ENCODE data around the gene SPNS1. TPM values are rescaled to one million over a fixed set of nuclear protein-coding genes. Genes with fewer than 3 reads are reported as not detected.
"Not testable (repeated sequence)": the region's sequence is repeated elsewhere in the genome, so short reads cannot be mapped to it uniquely, and the experiment has no call there.

Gene SPNS1
- total and polyA plus RNA-seq, 2 donors: 11.7 to 75.1 TPM

DNA sequence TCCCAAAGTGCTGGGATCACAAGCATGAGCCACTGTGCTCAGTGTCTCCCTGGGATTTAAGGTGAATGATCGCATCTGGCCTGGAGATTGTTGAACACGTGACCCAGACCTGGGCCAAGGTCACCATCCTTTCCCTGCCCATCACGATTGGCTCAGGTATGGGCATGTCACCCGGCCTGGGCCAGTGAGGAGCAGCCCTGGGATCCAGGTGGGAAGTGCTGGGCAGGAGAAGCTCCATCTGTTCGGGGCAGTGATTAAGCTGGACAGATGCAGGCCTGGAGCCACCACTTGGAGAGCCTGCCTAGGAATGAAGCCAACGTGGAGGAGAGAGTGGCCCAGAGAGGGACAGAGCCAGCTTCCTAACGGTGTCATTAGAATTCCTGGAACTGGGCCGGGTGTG, 17.1 kb downstream of the SPNS1 start:
- peaks cover 0 to 4% of the 10 kb centered on the region in 2 donors for H3K9me3 ChIP-seq (ENCODE audit: control insufficient read depth in 2 of 2, insufficient read depth in 1 of 2, low read length in 1 of 2)
- no peaks in the 10 kb centered on the region for H3K27me3 ChIP-seq (ENCODE audit: control insufficient read depth in 2 of 2, insufficient read depth in 1 of 2, low read length in 1 of 2)
- H3K36me3 ChIP-seq (ENCODE audit: control insufficient read depth in 2 of 2, insufficient read depth in 2 of 2, low read length in 1 of 2): peaks cover 47 to 49% of the 10 kb centered on the region in 2 donors
- 89% methylated on average over 8 of the region's 8 CpGs for WGBS
- no peak for DNase-seq (ENCODE audit: low read depth in 6 of 9, low spot score in 9 of 9)
- peaks cover 24 to 39% of the 10 kb centered on the region in 2 donors for H3K4me1 ChIP-seq (ENCODE audit: control insufficient read depth in 2 of 2, insufficient read depth in 2 of 2, low read length in 2 of 2)
- no peak overlapping the region for H3K4me3 ChIP-seq (ENCODE audit: low read length in 2 of 2)
- no peak overlapping the region for H3K27ac ChIP-seq (ENCODE audit: low read depth in 1 of 2, low read length in 1 of 2)

DNA sequence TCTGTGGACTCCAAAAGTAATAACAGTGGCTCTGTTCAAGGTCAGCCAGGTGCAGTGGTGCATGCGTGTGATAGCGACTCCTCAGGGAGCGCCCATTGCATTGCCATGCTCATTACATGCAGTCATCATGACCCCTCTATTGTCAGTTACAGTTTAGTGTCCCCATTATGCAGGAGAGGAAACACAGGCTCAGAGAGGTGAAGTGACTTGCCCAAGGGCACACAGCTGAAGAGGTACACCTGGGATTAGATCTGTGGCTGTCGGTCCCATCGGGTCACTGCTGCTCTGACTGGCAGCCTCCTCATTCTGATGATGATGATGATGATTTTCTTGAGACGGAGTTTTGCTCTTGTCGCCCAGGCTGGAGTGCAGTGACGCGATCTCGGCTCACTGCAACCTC, 17.9 kb downstream of the SPNS1 start:
- Histone ChIP-seq H3K36me3 (ENCODE audit: control insufficient read depth in 2 of 2, insufficient read depth in 2 of 2, low read length in 1 of 2) (peaks cover 39 to 41% of the 10 kb centered on the region in 2 donors), H3K9me3 (ENCODE audit: control insufficient read depth in 2 of 2, insufficient read depth in 1 of 2, low read length in 1 of 2) (no peaks in the 10 kb centered on the region), H3K27me3 (ENCODE audit: control insufficient read depth in 2 of 2, insufficient read depth in 1 of 2, low read length in 1 of 2) (no peaks in the 10 kb centered on the region), H3K27ac (ENCODE audit: low read depth in 1 of 2, low read length in 1 of 2) (peak overlapping the region; percentile 31 to 34), H3K4me3 (ENCODE audit: low read length in 2 of 2) (no peak overlapping the region), H3K4me1 (ENCODE audit: control insufficient read depth in 2 of 2, insufficient read depth in 2 of 2, low read length in 2 of 2) (peaks cover 18 to 30% of the 10 kb centered on the region in 2 donors)
- DNase-seq (ENCODE audit: low read depth in 6 of 9, low spot score in 9 of 9): no peak
- 97% methylated on average over 10 of the region's 10 CpGs for WGBS

GRCh38 chr16:28998837-28999236, 24.3 kb downstream of the SPNS1 start:
- Histone ChIP-seq H3K4me1 (ENCODE audit: control insufficient read depth in 2 of 2, insufficient read depth in 2 of 2, low read length in 2 of 2) (peaks cover 4 to 8% of the 10 kb centered on the region in 2 donors), H3K27ac (ENCODE audit: low read depth in 1 of 2, low read length in 1 of 2) (no peak overlapping the region), H3K36me3 (ENCODE audit: control insufficient read depth in 2 of 2, insufficient read depth in 2 of 2, low read length in 1 of 2) (no peaks in the 10 kb centered on the region), H3K4me3 (ENCODE audit: low read length in 2 of 2) (no peak overlapping the region), H3K9me3 (ENCODE audit: control insufficient read depth in 2 of 2, insufficient read depth in 1 of 2, low read length in 1 of 2) (peaks cover 0 to 4% of the 10 kb centered on the region in 2 donors), H3K27me3 (ENCODE audit: control insufficient read depth in 2 of 2, insufficient read depth in 1 of 2, low read length in 1 of 2) (no peaks in the 10 kb centered on the region)
- WGBS: 92% methylated on average over 3 of the region's 3 CpGs
- no peak for DNase-seq (ENCODE audit: low read depth in 6 of 9, low spot score in 9 of 9)

DNA sequence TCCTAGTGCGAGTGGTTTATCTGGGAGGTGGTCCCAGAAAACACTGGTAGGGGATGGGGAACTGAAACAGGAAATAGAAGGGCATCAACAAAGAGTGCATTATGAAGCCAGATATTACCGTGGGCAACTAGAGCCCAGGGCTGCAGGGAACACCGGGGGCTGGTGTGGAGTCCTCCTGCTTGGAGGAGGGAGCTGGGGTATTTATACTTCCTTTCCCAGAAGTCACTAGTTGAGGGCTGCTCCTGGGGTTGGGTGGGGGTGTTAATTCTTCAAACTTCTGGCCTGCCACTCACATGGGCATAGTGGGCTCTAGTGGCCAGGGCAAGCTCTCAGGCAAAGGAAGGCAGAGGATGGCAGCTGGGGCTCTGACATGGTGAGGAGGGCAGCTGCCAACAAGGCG, 25.0 kb downstream of the SPNS1 start:
- no peak for DNase-seq (ENCODE audit: low read depth in 6 of 9, low spot score in 9 of 9)
- Histone ChIP-seq H3K4me1 (ENCODE audit: control insufficient read depth in 2 of 2, insufficient read depth in 2 of 2, low read length in 2 of 2) (peaks cover 4 to 8% of the 10 kb centered on the region in 2 donors), H3K36me3 (ENCODE audit: control insufficient read depth in 2 of 2, insufficient read depth in 2 of 2, low read length in 1 of 2) (no peaks in the 10 kb centered on the region), H3K27me3 (ENCODE audit: control insufficient read depth in 2 of 2, insufficient read depth in 1 of 2, low read length in 1 of 2) (no peaks in the 10 kb centered on the region), H3K4me3 (ENCODE audit: low read length in 2 of 2) (no peak overlapping the region), H3K27ac (ENCODE audit: low read depth in 1 of 2, low read length in 1 of 2) (no peak overlapping the region), H3K9me3 (ENCODE audit: control insufficient read depth in 2 of 2, insufficient read depth in 1 of 2, low read length in 1 of 2) (peaks cover 0 to 4% of the 10 kb centered on the region in 2 donors)
- 74% methylated on average over 4 of the region's 4 CpGs for WGBS

DNA sequence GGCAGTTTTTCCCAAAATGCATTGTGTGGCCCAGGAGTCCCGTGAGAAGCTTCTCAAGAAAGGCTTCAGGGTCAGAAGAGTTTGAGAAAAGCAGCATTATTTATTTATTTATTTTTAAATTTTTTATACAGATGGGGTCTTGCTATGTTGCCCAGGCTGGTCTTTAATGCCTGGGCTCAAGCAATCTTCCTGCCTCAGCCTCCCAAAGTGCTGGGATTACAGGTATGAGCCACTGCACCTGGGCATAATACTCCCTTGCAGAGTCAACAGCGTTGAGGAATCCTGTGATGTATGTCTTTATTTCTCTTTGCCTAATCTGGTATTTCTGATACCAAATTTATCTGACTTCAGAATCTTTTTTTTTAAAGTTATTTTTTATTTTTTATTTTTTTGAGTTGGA, 25.4 kb downstream of the SPNS1 start:
- WGBS: 96% methylated on average over 2 of the region's 2 CpGs
- Histone ChIP-seq H3K9me3 (ENCODE audit: control insufficient read depth in 2 of 2, insufficient read depth in 1 of 2, low read length in 1 of 2) (peaks cover 0 to 4% of the 10 kb centered on the region in 2 donors), H3K4me3 (ENCODE audit: low read length in 2 of 2) (no peak overlapping the region), H3K36me3 (ENCODE audit: control insufficient read depth in 2 of 2, insufficient read depth in 2 of 2, low read length in 1 of 2) (no peaks in the 10 kb centered on the region), H3K4me1 (ENCODE audit: control insufficient read depth in 2 of 2, insufficient read depth in 2 of 2, low read length in 2 of 2) (peaks cover 4 to 8% of the 10 kb centered on the region in 2 donors), H3K27me3 (ENCODE audit: control insufficient read depth in 2 of 2, insufficient read depth in 1 of 2, low read length in 1 of 2) (no peaks in the 10 kb centered on the region), H3K27ac (ENCODE audit: low read depth in 1 of 2, low read length in 1 of 2) (no peak overlapping the region)
- no peak for DNase-seq (ENCODE audit: low read depth in 6 of 9, low spot score in 9 of 9)

DNA sequence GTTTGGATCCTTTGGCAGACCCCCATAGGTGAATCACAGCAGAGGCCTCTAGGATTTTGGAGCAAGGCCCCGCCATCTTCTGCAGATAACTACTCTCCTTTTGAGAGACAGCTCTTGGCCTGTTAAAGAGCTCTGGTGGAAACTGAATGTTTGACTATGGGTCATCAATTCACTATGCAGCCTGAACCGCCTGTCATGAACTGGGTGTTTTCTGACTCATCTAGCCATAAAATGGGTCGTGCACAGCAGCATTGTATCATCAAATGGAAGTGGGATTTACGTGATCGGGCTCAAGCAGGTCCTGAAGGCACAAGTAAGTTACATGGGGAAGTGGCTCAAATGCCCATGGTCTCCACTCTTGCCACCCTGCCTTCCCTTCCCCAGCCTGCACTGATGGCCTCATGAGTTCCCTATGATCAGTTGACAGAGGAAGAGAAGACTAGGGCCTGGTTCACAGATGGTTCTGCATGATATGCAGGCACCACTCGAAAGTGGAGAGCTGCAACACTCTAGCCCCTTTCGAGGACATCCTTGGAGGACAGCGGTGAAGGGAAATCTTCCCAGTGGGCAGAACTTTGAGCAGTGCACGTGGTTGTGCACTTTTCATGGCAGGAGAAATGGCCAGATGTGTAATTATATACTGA, 30.0 kb downstream of the SPNS1 start:
- H3K9me3 ChIP-seq (ENCODE audit: control insufficient read depth in 2 of 2, insufficient read depth in 1 of 2, low read length in 1 of 2); H3K27me3 ChIP-seq (ENCODE audit: control insufficient read depth in 2 of 2, insufficient read depth in 1 of 2, low read length in 1 of 2); DNase-seq (ENCODE audit: low read depth in 6 of 9, low spot score in 9 of 9); H3K27ac ChIP-seq (ENCODE audit: low read depth in 1 of 2, low read length in 1 of 2); H3K36me3 ChIP-seq (ENCODE audit: control insufficient read depth in 2 of 2, insufficient read depth in 2 of 2, low read length in 1 of 2); H3K4me3 ChIP-seq (ENCODE audit: low read length in 2 of 2): not testable (repeated sequence)
- peaks cover 20 to 26% of the 10 kb centered on the region in 2 donors for H3K4me1 ChIP-seq (ENCODE audit: control insufficient read depth in 2 of 2, insufficient read depth in 2 of 2, low read length in 2 of 2)
- 90% methylated on average over 9 of the region's 9 CpGs for WGBS

DNA sequence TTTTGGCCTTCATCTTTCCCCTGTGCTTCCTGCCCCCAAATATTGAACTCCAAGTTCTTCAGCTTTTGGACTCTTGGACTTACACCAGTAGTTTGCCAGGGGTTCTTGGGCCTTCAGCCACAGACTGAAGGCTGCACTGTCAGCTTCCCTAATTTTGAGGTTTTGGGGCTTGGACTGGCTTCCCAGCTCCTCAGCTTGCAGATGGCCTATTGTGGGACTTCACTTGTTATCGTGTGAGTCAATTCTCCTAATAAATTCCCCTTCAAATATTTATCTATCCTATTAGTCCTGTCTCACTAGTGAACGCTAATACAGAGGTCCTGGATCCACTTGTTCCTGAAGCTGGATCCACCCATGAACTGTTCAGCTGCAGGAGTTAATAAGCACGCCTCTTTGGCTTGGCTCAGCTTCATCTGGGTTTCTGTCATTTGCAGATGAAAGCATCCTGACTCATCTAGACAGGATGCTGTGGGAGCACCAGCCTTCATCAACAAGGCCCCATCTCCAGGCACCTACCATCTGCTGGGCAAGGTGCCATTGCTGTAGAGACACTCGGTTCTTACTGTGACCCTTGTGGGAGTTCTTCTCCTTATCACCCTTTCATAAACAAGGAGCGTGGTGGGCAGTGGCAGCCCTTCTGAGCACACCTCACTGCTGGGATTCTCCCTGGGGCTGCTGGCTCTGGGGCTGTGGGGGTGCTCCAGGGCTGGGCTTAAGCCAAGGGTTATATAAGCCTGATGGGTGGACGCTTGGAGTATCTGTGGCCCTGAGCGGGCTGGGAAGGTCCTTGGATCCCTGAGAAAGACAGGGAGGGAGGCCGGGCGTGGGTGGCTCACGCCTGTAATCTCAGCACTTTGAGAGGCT, 33.4 kb downstream of the SPNS1 start:
- Histone ChIP-seq H3K36me3 (ENCODE audit: control insufficient read depth in 2 of 2, insufficient read depth in 2 of 2, low read length in 1 of 2) (no peaks in the 10 kb centered on the region), H3K4me1 (ENCODE audit: control insufficient read depth in 2 of 2, insufficient read depth in 2 of 2, low read length in 2 of 2) (peaks cover 37 to 57% of the 10 kb centered on the region in 2 donors), H3K27me3 (ENCODE audit: control insufficient read depth in 2 of 2, insufficient read depth in 1 of 2, low read length in 1 of 2) (no peaks in the 10 kb centered on the region), H3K4me3 (ENCODE audit: low read length in 2 of 2) (no peak overlapping the region), H3K27ac (ENCODE audit: low read depth in 1 of 2, low read length in 1 of 2) (peak overlapping the region; percentile 85 to 93), H3K9me3 (ENCODE audit: control insufficient read depth in 2 of 2, insufficient read depth in 1 of 2, low read length in 1 of 2) (peaks cover 0 to 8% of the 10 kb centered on the region in 2 donors)
- DNase-seq (ENCODE audit: low read depth in 6 of 9, low spot score in 9 of 9): peak in 2 of 9 donors; percentile 34 to 82
- 61% methylated on average over 10 of the region's 10 CpGs for WGBS

DNA sequence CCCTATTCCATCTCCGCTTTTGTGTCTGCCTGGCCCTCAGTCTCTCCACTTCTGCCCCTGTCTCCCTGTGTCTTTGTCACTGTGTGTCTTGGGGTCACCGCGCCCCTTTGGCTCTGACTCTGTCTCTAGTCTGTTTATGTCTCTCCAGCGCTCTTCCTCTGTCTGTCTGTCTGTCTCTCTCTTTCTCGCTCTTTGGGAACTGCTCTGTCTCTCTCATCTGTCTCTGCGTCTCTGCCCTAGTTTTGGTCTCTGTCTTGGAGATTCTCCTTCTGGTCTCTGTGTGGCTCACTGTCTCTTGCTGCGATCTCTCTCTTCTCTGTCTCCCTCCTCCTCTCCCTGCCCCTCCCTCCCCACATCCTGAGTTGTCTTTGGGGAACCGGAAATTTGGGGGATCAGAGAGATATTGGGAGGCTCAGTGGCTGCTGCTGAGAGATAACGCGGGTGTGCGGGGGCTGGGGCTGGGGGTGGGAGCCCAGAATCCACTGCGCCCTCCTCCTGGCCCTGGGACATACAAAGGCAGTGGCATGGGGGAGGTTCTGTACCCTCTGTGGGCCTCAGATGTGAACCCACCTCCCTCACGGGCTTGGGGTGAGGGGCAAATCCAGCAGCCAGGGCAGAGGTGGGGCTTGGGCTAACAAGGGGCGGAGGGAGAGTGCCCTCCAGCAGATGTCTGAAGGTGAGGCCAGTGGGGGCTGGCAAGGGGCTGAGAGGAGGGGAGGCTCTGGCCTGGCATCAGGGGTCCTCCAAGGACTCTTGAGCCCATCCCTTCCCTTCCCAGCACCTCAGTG, 34.7 kb downstream of the SPNS1 start:
- WGBS: 35% methylated on average over 14 of the region's 14 CpGs
- Histone ChIP-seq H3K4me1 (ENCODE audit: control insufficient read depth in 2 of 2, insufficient read depth in 2 of 2, low read length in 2 of 2) (peaks cover 42 to 68% of the 10 kb centered on the region in 2 donors), H3K4me3 (ENCODE audit: low read length in 2 of 2) (peak overlapping the region in 1 of 2 donors; percentile 9), H3K27me3 (ENCODE audit: control insufficient read depth in 2 of 2, insufficient read depth in 1 of 2, low read length in 1 of 2) (no peaks in the 10 kb centered on the region), H3K9me3 (ENCODE audit: control insufficient read depth in 2 of 2, insufficient read depth in 1 of 2, low read length in 1 of 2) (peaks cover 0 to 10% of the 10 kb centered on the region in 2 donors), H3K36me3 (ENCODE audit: control insufficient read depth in 2 of 2, insufficient read depth in 2 of 2, low read length in 1 of 2) (no peaks in the 10 kb centered on the region), H3K27ac (ENCODE audit: low read depth in 1 of 2, low read length in 1 of 2) (peak overlapping the region; percentile 93)
- peak in 4 of 9 donors; percentile 67 to 86 (median 72) for DNase-seq (ENCODE audit: low read depth in 6 of 9, low spot score in 9 of 9)
